Measurements from ENCODE around the gene GRWD1. TPM values are rescaled to one million over a fixed set of nuclear protein-coding genes. Genes with fewer than 3 reads are reported as not detected.

GRWD1 gene
- total RNA-seq, 4 donors from 2014 or later = 27.8 to 36.0 (median 31.2) TPM

DNA sequence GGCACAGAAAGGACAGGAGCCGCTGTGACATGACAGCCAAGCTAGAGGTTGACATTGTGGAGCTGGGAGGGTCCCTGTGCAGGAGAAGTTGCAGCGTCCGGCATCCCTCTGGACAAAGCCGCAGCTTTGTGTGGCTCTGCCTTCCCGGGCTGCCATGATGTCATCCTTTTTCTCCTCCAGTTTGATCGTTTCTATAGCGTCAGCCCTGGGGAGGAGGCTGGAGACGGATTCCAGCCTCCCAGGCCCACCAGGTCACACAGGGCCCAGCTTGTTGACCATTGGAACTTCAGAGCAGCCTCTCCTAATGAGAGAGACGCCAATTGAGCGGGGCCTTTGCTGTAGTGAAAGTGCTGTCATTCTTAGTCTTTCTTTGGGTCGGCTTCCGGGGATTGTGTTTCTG, 5.8 kb downstream of the GRWD1 start:
- in situ Hi-C loops (cut with MboI; ENCODE audit: low sequenced_read_pairs in 4 of 4) (no loop called here), intact Hi-C loops (cut with DNase I; ENCODE audit: low total_unique reads) (no loop called here)
- no peak overlapping the region for H3K27ac ChIP-seq
- no peak for TF ChIP-seq POLR2A (IDR thresholded peaks at IDR 0.05)
- TF ChIP-seq, protein P1, sequence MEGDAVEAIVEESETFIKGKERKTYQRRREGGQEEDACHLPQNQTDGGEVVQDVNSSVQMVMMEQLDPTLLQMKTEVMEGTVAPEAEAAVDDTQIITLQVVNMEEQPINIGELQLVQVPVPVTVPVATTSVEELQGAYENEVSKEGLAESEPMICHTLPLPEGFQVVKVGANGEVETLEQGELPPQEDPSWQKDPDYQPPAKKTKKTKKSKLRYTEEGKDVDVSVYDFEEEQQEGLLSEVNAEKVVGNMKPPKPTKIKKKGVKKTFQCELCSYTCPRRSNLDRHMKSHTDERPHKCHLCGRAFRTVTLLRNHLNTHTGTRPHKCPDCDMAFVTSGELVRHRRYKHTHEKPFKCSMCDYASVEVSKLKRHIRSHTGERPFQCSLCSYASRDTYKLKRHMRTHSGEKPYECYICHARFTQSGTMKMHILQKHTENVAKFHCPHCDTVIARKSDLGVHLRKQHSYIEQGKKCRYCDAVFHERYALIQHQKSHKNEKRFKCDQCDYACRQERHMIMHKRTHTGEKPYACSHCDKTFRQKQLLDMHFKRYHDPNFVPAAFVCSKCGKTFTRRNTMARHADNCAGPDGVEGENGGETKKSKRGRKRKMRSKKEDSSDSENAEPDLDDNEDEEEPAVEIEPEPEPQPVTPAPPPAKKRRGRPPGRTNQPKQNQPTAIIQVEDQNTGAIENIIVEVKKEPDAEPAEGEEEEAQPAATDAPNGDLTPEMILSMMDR (IDR thresholded peaks at IDR 0.05 in 4 of 5, conservative IDR thresholded peaks at IDR 0.05 in 1 of 5) = no peak
- no peaks in the 10 kb centered on the region for H3K27me3 ChIP-seq
- peaks cover 7 to 9% of the 10 kb centered on the region in 2 donors for H3K4me1 ChIP-seq
- peaks cover 0 to 79% of the 10 kb centered on the region in 2 donors for H3K36me3 ChIP-seq
- ATAC-seq (no peak), DNase-seq (no peak)
- H3K9me3 ChIP-seq = no peaks in the 10 kb centered on the region
- H3K4me3 ChIP-seq = no peak overlapping the region

DNA sequence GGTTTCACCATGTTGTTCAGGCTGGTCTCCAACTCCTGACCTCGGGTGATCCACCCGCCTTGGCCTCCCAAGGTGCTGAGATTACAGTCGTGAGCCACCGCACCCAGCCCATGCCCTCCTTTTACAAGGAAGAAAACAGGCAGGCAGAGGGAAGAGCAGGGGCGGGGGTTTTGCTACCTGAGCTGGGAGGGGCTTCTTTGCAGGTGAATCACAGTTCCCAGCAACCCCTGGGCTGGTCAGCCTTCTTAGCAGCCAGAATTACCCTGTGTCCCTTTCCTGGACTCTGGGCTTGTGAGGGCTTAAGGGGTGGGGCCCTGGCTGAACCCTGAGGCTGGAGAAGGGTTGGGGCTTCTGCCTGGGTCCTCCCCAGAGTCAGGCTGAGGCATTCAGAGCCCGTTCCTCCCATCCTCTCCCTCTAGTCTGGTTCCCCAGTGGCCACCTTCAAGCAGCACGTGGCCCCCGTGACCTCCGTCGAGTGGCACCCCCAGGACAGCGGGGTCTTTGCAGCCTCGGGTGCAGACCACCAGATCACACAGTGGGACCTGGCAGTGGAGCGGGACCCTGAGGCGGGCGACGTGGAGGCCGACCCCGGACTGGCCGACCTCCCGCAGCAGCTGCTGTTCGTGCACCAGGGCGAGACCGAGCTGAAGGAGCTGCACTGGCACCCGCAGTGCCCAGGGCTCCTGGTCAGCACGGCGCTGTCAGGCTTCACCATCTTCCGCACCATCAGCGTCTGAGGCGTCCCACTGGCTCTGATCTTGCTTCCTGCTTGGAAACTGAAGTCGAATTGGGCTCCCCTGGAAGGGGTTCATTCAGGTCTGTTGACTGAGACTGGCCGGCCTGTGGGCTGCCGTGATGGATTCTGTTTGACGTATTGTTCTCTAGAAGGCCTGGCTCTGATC, 6.8 kb downstream of the GRWD1 start:
- peaks cover 7 to 8% of the 10 kb centered on the region in 2 donors for H3K4me1 ChIP-seq
- intact Hi-C loops (cut with DNase I; ENCODE audit: low total_unique reads) = no loop called here
- H3K27me3 ChIP-seq = no peaks in the 10 kb centered on the region
- ATAC-seq (peak in 1 of 2 donors; percentile 30), DNase-seq (no peak)
- no peak overlapping the region for H3K4me3 ChIP-seq
- TF ChIP-seq POLR2A (IDR thresholded peaks at IDR 0.05) = no peak
- TF ChIP-seq, protein P1 (IDR thresholded peaks at IDR 0.05 in 4 of 5, conservative IDR thresholded peaks at IDR 0.05 in 1 of 5) = no peak
- no peaks in the 10 kb centered on the region for H3K9me3 ChIP-seq
- H3K27ac ChIP-seq = no peak overlapping the region
- in situ Hi-C loops (cut with MboI; ENCODE audit: low sequenced_read_pairs in 4 of 4) = no loop called here
- H3K36me3 ChIP-seq = peaks cover 0 to 71% of the 10 kb centered on the region in 2 donors

DNA sequence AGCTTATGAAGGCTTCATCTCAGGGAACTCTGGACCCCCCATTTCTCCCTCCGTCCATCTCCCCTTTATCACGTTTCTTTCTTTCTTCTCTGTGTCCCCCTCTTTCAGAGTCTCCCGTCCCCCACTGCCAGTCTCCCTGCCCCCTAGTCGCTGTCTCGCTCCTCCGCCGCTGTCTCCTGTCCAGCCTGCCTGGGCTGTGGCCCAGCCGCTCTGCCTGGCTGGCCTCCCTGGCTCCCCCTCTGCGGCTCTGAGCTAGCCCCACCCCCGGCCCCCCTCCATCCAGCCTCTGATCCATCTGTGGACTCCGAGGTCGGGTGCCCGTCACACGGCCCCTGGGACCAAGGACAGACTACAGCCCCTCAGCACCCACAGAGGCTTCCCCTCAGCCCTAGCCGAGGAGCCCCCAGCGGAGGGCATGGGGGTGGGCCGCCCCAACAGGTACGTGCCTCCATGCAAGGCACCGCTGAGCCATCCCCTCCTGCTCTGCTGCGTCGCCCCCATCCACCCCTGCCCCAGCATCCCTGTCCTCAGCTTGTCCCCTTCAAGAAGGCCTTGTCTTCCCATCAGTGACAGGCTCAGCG, 8.5 kb downstream of the GRWD1 start:
- in situ Hi-C loops (cut with MboI; ENCODE audit: low sequenced_read_pairs in 4 of 4) = no loop called here
- no peak for DNase-seq
- no peak for ATAC-seq
- Histone ChIP-seq H3K4me3 (no peak overlapping the region), H3K36me3 (peaks cover 0 to 54% of the 10 kb centered on the region in 2 donors), H3K4me1 (peaks cover 7 to 8% of the 10 kb centered on the region in 2 donors), H3K27ac (no peak overlapping the region), H3K9me3 (no peaks in the 10 kb centered on the region), H3K27me3 (no peaks in the 10 kb centered on the region)
- TF ChIP-seq POLR2A (IDR thresholded peaks at IDR 0.05) = no peak
- TF ChIP-seq, protein P1 (IDR thresholded peaks at IDR 0.05 in 4 of 5, conservative IDR thresholded peaks at IDR 0.05 in 1 of 5) = no peak
- intact Hi-C loops (cut with DNase I; ENCODE audit: low total_unique reads) = no loop called here

DNA sequence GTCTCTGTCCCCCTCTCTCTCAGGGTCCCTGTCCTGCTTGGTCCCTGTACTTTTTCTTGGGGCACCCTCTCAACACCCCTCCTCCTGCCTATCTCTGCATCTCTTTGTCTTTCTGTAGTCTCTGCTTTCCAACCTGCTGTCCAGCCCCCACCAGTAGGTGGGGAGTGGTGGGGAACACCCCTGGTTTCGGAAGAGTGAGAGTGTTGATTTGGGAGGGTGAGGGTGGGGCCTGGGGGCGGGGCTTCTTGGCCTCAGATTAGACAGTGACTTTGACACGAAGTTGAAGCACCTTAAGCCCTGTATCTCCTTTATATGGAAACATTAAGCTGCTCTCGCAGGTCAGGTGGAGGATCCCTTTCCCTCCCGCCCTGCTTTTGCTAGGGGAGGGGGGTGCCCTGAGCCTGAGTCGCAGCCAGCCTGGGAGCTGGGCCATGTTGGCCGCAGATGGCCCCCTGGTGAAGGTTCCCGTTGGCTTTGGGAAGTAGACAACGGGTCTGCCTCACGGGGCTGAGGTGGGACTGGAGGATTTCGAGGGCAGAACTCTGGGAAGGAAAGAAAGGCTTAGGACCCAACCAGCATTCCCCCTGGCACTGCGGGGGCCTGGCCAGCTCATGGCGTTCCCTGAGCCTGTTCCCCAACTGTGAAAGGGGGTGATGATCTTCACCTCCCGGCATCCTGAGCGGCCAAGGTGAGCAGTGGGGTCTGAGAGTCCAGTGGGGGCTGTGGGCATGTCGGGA, 9.6 kb downstream of the GRWD1 start, which contains the start of gene KCNJ14:
TSS of gene KCNJ14 (plus strand) at position 404 of the 737 bp plus-strand sequence. CDS start 6,151 bp downstream, outside the sequence.
- H3K36me3 ChIP-seq = peaks cover 0 to 43% of the 10 kb centered on the region in 2 donors

More for the DNA sequence above, 9.6 kb downstream of the GRWD1 start, which contains the start of gene KCNJ14:
- DNase-seq (no peak), ATAC-seq (no peak)
- in situ Hi-C loops (cut with MboI; ENCODE audit: low sequenced_read_pairs in 4 of 4) (no loop called here), intact Hi-C loops (cut with DNase I; ENCODE audit: low total_unique reads) (no loop called here)
- TF ChIP-seq, protein P1 (IDR thresholded peaks at IDR 0.05 in 4 of 5, conservative IDR thresholded peaks at IDR 0.05 in 1 of 5) = no peak
- TF ChIP-seq POLR2A (IDR thresholded peaks at IDR 0.05) = no peak
- H3K27me3 ChIP-seq = no peaks in the 10 kb centered on the region
- peaks cover 7 to 8% of the 10 kb centered on the region in 2 donors for H3K4me1 ChIP-seq
- H3K27ac ChIP-seq = no peak within 1 kb of the TSS
- H3K4me3 ChIP-seq = no peak within 1 kb of the TSS
- H3K9me3 ChIP-seq = no peaks in the 10 kb centered on the region

Data from gastrocnemius medialis (tissue), 4 donors.